ENCODE results near the gene GAMT. TPM values are rescaled to one million over a fixed set of nuclear protein-coding genes. Genes with fewer than 3 reads are reported as not detected.
A peak's percentile ranks its signal among the peaks of the same experiment; 100 is the strongest.

Gene GAMT
- total and polyA plus RNA-seq, 2 of the 13 experiments (the other 11 are each of a cell fraction or from before 2014, with no cell fraction given): 115 to 124 TPM

GRCh38 chr19:1438035-1438932 lies 36.9 kb upstream of the GAMT start, which contains the start of gene RPS15 (continued):
- peak; percentile 89 for TF ChIP-seq PRDM10 (CRISPR knock-in tag; IDR thresholded peaks at IDR 0.05; ENCODE audit: low read depth)
- TF ChIP-seq GZF1 (CRISPR knock-in tag; IDR thresholded peaks at IDR 0.05): peak; percentile 81; the same call in 1 of the 2 replicates
- peak; percentile 76 for TF ChIP-seq AGO1 (IDR thresholded peaks at IDR 0.05; ENCODE audit: low read depth, low read length, poor library complexity, severe bottlenecking)
- peak; percentile 82 for TF ChIP-seq DZIP1 (CRISPR knock-in tag; IDR thresholded peaks at IDR 0.05)
- peak; percentile 43 for TF ChIP-seq TSC22D2 (CRISPR knock-in tag; IDR thresholded peaks at IDR 0.05; ENCODE audit: borderline replicate concordance)
- peak; percentile 88 for TF ChIP-seq ZHX2 (IDR thresholded peaks at IDR 0.05; ENCODE audit: low read depth)
- TF ChIP-seq ZHX2 (CRISPR knock-in tag; IDR thresholded peaks at IDR 0.05; ENCODE audit: borderline replicate concordance): 0 out of 2 replicates have a peak, but pooled peaks have one; percentile 81
- TF ChIP-seq ZNF615 (CRISPR knock-in tag; IDR thresholded peaks at IDR 0.05; ENCODE audit: borderline replicate concordance): peak; percentile 37; the same call in 1 of the 2 replicates
- TF ChIP-seq TARDBP (CRISPR knock-in tag; IDR thresholded peaks at IDR 0.05): peak; percentile 96
- TF ChIP-seq SMAD3 (CRISPR knock-in tag; IDR thresholded peaks at IDR 0.05): peak; percentile 82
- peak; percentile 98 for TF ChIP-seq SAP130 (CRISPR knock-in tag; IDR thresholded peaks at IDR 0.05; ENCODE audit: low read depth)
- TF ChIP-seq ZNF709 (CRISPR knock-in tag; IDR thresholded peaks at IDR 0.05): peak; percentile 83
- TF ChIP-seq HOXA7 (CRISPR knock-in tag; IDR thresholded peaks at IDR 0.05): peak; percentile 94; the same call in 1 of the 2 replicates
- TF ChIP-seq PBX2 (CRISPR knock-in tag; IDR thresholded peaks at IDR 0.05): no peak

Measured in HepG2 (cell line).